T-helper 17 cell (primary cell): ENCODE data around the gene ADH7. TPM values are rescaled to one million over a fixed set of nuclear protein-coding genes. Genes with fewer than 3 reads are reported as not detected.

Experiments used
- ATAC-seq: fragments of 150-1000 bp; cut with Tn5 transposase; 2 replicates; pipeline ENCODE4 v1.10.0; 2021; ENCODE audit warnings: mild to moderate bottlenecking, moderate library complexity
- DNase-seq, 3 donors: peaks; one replicate each; pipeline versions ENCODE4 v3.0.0 to v3.0.0-alpha.2; 2020 to 2021
- H3K9me3 ChIP-seq: one replicate; pipeline ENCODE4 v1.7.0; 2013; ENCODE audit warnings: low read length, mild to moderate bottlenecking; ENCODE audit not compliant: control insufficient read depth, poor library complexity, severe bottlenecking
- H3K27ac Mint-ChIP-seq: one replicate; pipeline ENCODE4 v1.8.0; 2022; ENCODE audit warnings: mild to moderate bottlenecking, moderate library complexity, mixed read lengths
- H3K27me3 Mint-ChIP-seq: one replicate; pipeline ENCODE4 v1.8.0; 2022; ENCODE audit warnings: mixed read lengths
- H3K36me3 Mint-ChIP-seq: one replicate; pipeline ENCODE4 v1.8.0; 2022; ENCODE audit warnings: low read depth, mixed read lengths
- H3K4me1 Mint-ChIP-seq: one replicate; pipeline ENCODE4 v1.8.0; 2022; ENCODE audit warnings: mild to moderate bottlenecking, mixed read lengths
- H3K4me3 Mint-ChIP-seq: one replicate; pipeline ENCODE4 v1.8.0; 2022; ENCODE audit warnings: mild to moderate bottlenecking, moderate library complexity, mixed read lengths
- total RNA-seq, 4 donors: library from RNA in 2 of 4; stranded (reverse) in 2 of 4; gene quantifications; one replicate each; pipeline ENCODE4 v1.2.3 and lab custom pipeline; 2022 to 2026

Gene ADH7
- total RNA-seq, result not detected
- 0 reads per million in 2 donors for total RNA-seq (lab: John Stamatoyannopoulos, UW)

GRCh38 chr4:99435154-99435553 lies at the start of gene ADH7:
TSS of gene ADH7 (minus strand) at chr4:99435342. CDS start at chr4:99435233, 109 bp downstream.
- Mint-ChIP-seq H3K4me1 (no peaks in the 10 kb centered on the region), H3K36me3 (no peaks in the 10 kb centered on the region), H3K4me3 (no peak within 1 kb of the TSS), H3K27me3 (peaks cover 13% of the 10 kb centered on the region), H3K27ac (no peak within 1 kb of the TSS)
- no peak for DNase-seq
- ATAC-seq, result no peak
- H3K9me3 ChIP-seq, result no peaks in the 10 kb centered on the region

GRCh38 chr4:99483636-99484035 lies 48.5 kb upstream of the ADH7 start:
- peaks cover 2% of the 10 kb centered on the region for H3K36me3 Mint-ChIP-seq
- H3K27me3 Mint-ChIP-seq, result peaks cover 8% of the 10 kb centered on the region
- no peak overlapping the region for H3K27ac Mint-ChIP-seq
- ATAC-seq (no peak), DNase-seq (no peak)
- no peak overlapping the region for H3K4me3 Mint-ChIP-seq
- H3K9me3 ChIP-seq, result peaks cover 11% of the 10 kb centered on the region
- no peaks in the 10 kb centered on the region for H3K4me1 Mint-ChIP-seq

- no peaks in the 10 kb centered on the region for H3K9me3 ChIP-seq
- ATAC-seq, result no peak
- no peaks in the 10 kb centered on the region for H3K36me3 Mint-ChIP-seq
- H3K27me3 Mint-ChIP-seq, result peaks cover 39% of the 10 kb centered on the region
- H3K27ac Mint-ChIP-seq, result no peak overlapping the region
- H3K4me1 Mint-ChIP-seq, result peaks cover 2% of the 10 kb centered on the region
- no peak overlapping the region for H3K4me3 Mint-ChIP-seq
- no peak for DNase-seq
Observed at GRCh38 chr4:99473131-99473530, 38.0 kb upstream of the ADH7 start.

- no peaks in the 10 kb centered on the region for H3K9me3 ChIP-seq
- DNase-seq (no peak), ATAC-seq (no peak)
- H3K27me3 Mint-ChIP-seq, result peaks cover 51% of the 10 kb centered on the region
- no peak overlapping the region for H3K4me3 Mint-ChIP-seq
- no peaks in the 10 kb centered on the region for H3K36me3 Mint-ChIP-seq
- peaks cover 2% of the 10 kb centered on the region for H3K4me1 Mint-ChIP-seq
- H3K27ac Mint-ChIP-seq, result no peak overlapping the region
Observed at GRCh38 chr4:99471896-99472295, 36.8 kb upstream of the ADH7 start.

- H3K9me3 ChIP-seq, result no peaks in the 10 kb centered on the region
- Mint-ChIP-seq H3K36me3 (no peaks in the 10 kb centered on the region), H3K27ac (no peak overlapping the region), H3K27me3 (peaks cover 53% of the 10 kb centered on the region), H3K4me3 (no peak overlapping the region), H3K4me1 (peaks cover 2% of the 10 kb centered on the region)
- DNase-seq (no peak), ATAC-seq (no peak)
Observed at GRCh38 chr4:99471349-99471748, 36.2 kb upstream of the ADH7 start.

- Mint-ChIP-seq H3K4me1 (no peaks in the 10 kb centered on the region), H3K36me3 (no peaks in the 10 kb centered on the region)
- ATAC-seq, result no peak
Observed at GRCh38 chr4:99468889-99469288, 33.7 kb upstream of the ADH7 start.

GRCh38 chr4:99467887-99468286 lies 32.7 kb upstream of the ADH7 start:
- no peak overlapping the region for H3K4me3 Mint-ChIP-seq
- DNase-seq (no peak), ATAC-seq (no peak)
- H3K9me3 ChIP-seq, result no peaks in the 10 kb centered on the region
- no peaks in the 10 kb centered on the region for H3K36me3 Mint-ChIP-seq
- H3K4me1 Mint-ChIP-seq, result no peaks in the 10 kb centered on the region
- H3K27me3 Mint-ChIP-seq, result peaks cover 50% of the 10 kb centered on the region
- H3K27ac Mint-ChIP-seq, result no peak overlapping the region

More at GRCh38 chr4:99468889-99469288, 33.7 kb upstream of the ADH7 start:
- H3K9me3 ChIP-seq, result no peaks in the 10 kb centered on the region
- DNase-seq, result no peak
- Mint-ChIP-seq H3K4me3 (no peak overlapping the region), H3K27me3 (peaks cover 57% of the 10 kb centered on the region), H3K27ac (no peak overlapping the region)

GRCh38 chr4:99463566-99463965 lies 28.4 kb upstream of the ADH7 start:
- Mint-ChIP-seq H3K4me1 (peaks cover 2% of the 10 kb centered on the region), H3K36me3 (peaks cover 4% of the 10 kb centered on the region), H3K27ac (no peak overlapping the region), H3K27me3 (peaks cover 58% of the 10 kb centered on the region), H3K4me3 (no peak overlapping the region)
- DNase-seq, result no peak
- no peaks in the 10 kb centered on the region for H3K9me3 ChIP-seq
- no peak for ATAC-seq

- Mint-ChIP-seq H3K27ac (no peak overlapping the region), H3K27me3 (peaks cover 58% of the 10 kb centered on the region), H3K4me1 (peaks cover 2% of the 10 kb centered on the region), H3K4me3 (no peak overlapping the region), H3K36me3 (peaks cover 4% of the 10 kb centered on the region)
- ATAC-seq (peak; percentile 68), DNase-seq (peak in 1 of 3 donors; percentile 5)
- no peaks in the 10 kb centered on the region for H3K9me3 ChIP-seq
Observed at GRCh38 chr4:99462875-99463464, 27.8 kb upstream of the ADH7 start.

GRCh38 chr4:99461623-99462401 lies 26.7 kb upstream of the ADH7 start:
- peaks cover 4% of the 10 kb centered on the region for H3K36me3 Mint-ChIP-seq
- ATAC-seq (no peak), DNase-seq (no peak)
- H3K4me3 Mint-ChIP-seq, result no peak overlapping the region
- no peaks in the 10 kb centered on the region for H3K9me3 ChIP-seq
- H3K4me1 Mint-ChIP-seq, result peaks cover 2% of the 10 kb centered on the region
- H3K27ac Mint-ChIP-seq, result no peak overlapping the region
- H3K27me3 Mint-ChIP-seq, result peaks cover 54% of the 10 kb centered on the region

GRCh38 chr4:99459546-99460042 lies 24.5 kb upstream of the ADH7 start:
- no peak for DNase-seq
- Mint-ChIP-seq H3K27ac (no peak overlapping the region), H3K36me3 (peaks cover 4% of the 10 kb centered on the region), H3K4me1 (peaks cover 2% of the 10 kb centered on the region), H3K4me3 (no peak overlapping the region), H3K27me3 (peaks cover 46% of the 10 kb centered on the region)
- no peaks in the 10 kb centered on the region for H3K9me3 ChIP-seq
- no peak for ATAC-seq

- no peak for DNase-seq
- H3K9me3 ChIP-seq, result no peaks in the 10 kb centered on the region
- no peak overlapping the region for H3K27ac Mint-ChIP-seq
- H3K36me3 Mint-ChIP-seq, result peaks cover 4% of the 10 kb centered on the region
- H3K4me1 Mint-ChIP-seq, result peaks cover 2% of the 10 kb centered on the region
- no peak for ATAC-seq
- peaks cover 39% of the 10 kb centered on the region for H3K27me3 Mint-ChIP-seq
- no peak overlapping the region for H3K4me3 Mint-ChIP-seq
Observed at GRCh38 chr4:99458911-99459447, 23.8 kb upstream of the ADH7 start.

GRCh38 chr4:99457676-99458075 lies 22.5 kb upstream of the ADH7 start:
- no peak for ATAC-seq
- H3K9me3 ChIP-seq, result no peaks in the 10 kb centered on the region
- Mint-ChIP-seq H3K4me3 (no peak overlapping the region), H3K36me3 (peaks cover 4% of the 10 kb centered on the region), H3K4me1 (peaks cover 2% of the 10 kb centered on the region), H3K27ac (no peak overlapping the region), H3K27me3 (peaks cover 35% of the 10 kb centered on the region)
- DNase-seq, result no peak
